ENCODE data around the gene ZER1. TPM values are rescaled to one million over a fixed set of nuclear protein-coding genes. Genes with fewer than 3 reads are reported as not detected.
"Not testable (repeated sequence)": the region's sequence is repeated elsewhere in the genome, so short reads cannot be mapped to it uniquely, and the experiment has no call there.

ZER1 gene
- total RNA-seq, 1 donor from 2014 or later = 45.5 TPM

GRCh38 chr9:128702949-128703615 is 68.6 kb downstream of the ZER1 start:
- Histone ChIP-seq H3K27ac (peak overlapping the region; percentile 83), H3K4me1 (peaks cover 12% of the 10 kb centered on the region), H3K27me3 (ENCODE audit: low read depth) (no peaks in the 10 kb centered on the region), H3K4me3 (peak overlapping the region; percentile 79), H3K36me3 (peaks cover 12% of the 10 kb centered on the region), H3K9me3 (no peaks in the 10 kb centered on the region)
- peak; percentile 61 for DNase-seq
- intact Hi-C loops (cut with DNase I) = no loop called here
- ATAC-seq = peak; percentile 51 to 54
- TF ChIP-seq, protein P1, sequence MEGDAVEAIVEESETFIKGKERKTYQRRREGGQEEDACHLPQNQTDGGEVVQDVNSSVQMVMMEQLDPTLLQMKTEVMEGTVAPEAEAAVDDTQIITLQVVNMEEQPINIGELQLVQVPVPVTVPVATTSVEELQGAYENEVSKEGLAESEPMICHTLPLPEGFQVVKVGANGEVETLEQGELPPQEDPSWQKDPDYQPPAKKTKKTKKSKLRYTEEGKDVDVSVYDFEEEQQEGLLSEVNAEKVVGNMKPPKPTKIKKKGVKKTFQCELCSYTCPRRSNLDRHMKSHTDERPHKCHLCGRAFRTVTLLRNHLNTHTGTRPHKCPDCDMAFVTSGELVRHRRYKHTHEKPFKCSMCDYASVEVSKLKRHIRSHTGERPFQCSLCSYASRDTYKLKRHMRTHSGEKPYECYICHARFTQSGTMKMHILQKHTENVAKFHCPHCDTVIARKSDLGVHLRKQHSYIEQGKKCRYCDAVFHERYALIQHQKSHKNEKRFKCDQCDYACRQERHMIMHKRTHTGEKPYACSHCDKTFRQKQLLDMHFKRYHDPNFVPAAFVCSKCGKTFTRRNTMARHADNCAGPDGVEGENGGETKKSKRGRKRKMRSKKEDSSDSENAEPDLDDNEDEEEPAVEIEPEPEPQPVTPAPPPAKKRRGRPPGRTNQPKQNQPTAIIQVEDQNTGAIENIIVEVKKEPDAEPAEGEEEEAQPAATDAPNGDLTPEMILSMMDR (IDR thresholded peaks at IDR 0.05) = no peak

GRCh38 chr9:128702445-128702948 is 69.2 kb downstream of the ZER1 start, which contains the start of gene PKN3:
TSS of gene PKN3 (plus strand) at chr9:128702503. CDS start at chr9:128702916, 413 bp downstream.
- peak; percentile 94 for ATAC-seq
- Histone ChIP-seq H3K27me3 (ENCODE audit: low read depth) (no peaks in the 10 kb centered on the region), H3K9me3 (no peaks in the 10 kb centered on the region), H3K27ac (peak within 1 kb of the TSS; percentile 83), H3K4me1 (peaks cover 12% of the 10 kb centered on the region), H3K36me3 (peaks cover 9% of the 10 kb centered on the region), H3K4me3 (peak within 1 kb of the TSS; percentile 79)
- TF ChIP-seq, protein P1 (IDR thresholded peaks at IDR 0.05) = peak; percentile 87
- peak; percentile 92 for DNase-seq
- intact Hi-C loops (cut with DNase I) = no loop called here

DNA sequence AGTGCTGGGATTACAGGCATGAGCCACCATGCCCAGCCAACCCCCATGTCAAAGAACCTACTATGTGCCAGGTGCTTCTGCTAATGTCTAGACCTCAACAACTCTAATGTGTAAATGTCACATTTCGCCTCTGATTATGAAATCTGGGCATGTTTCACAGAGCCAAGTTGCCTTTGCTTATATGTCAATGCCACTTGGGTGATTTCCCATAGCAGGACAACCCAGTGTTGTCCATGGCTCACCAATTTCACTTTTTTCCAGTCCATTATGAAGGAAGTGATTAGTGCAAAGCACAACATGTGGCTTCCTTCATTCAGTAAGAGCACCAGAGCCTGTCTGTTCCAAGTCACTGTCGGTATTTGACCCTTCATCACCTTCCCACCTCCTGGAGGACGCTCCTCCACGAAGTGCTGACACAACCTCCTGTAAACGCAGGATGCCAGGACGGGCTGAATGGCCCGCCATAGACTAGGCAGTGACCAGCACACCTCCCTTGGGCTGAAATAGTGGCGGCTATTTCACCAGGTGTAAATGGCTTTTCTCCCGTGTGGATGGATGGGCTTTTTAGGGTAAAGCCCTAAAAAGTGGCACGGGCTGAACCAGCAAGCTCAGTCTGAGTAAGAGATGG is 70.4 kb downstream of the ZER1 start:
- H3K4me3 ChIP-seq = no peak overlapping the region
- DNase-seq (peak; percentile 30), ATAC-seq (no peak)
- H3K27me3 ChIP-seq (ENCODE audit: low read depth) = no peaks in the 10 kb centered on the region
- H3K4me1 ChIP-seq = peaks cover 12% of the 10 kb centered on the region
- intact Hi-C loops (cut with DNase I) = no loop called here
- peaks cover 9% of the 10 kb centered on the region for H3K36me3 ChIP-seq
- TF ChIP-seq, protein P1 (IDR thresholded peaks at IDR 0.05) = no peak
- H3K9me3 ChIP-seq = no peaks in the 10 kb centered on the region
- no peak overlapping the region for H3K27ac ChIP-seq

DNA sequence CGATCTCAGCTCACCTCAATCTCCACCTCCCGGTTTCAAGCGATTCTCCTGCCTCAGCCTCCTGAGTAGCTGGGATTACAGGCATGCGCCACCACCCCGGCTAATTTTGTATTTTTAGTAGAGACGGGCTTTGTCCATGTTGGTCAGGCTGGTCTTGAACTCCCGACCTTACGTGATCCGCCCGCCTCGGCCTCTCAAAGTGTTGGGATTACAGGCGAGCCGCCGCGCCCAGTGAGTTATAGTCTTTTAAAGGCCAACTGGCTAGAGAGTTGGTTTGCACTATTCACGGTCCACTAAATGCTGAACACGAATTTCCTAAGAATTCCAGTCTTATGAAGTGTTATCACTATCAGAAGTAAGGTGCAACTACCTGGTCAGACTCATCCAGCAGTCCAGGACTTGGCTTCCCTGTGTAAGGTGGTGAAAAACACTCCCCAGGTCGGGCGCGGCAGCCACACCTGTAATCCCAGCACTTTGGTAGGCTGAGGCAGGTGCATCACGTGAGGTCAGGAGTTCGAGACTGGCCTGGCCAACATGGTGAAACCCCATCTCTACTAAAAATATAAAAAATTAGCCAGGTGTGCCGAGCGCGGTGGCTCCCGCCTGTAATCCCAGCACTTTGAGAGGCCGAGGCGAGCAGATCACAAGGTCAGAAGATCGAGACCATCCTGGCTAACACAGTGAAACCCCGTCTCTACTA is 72.5 kb downstream of the ZER1 start:
- DNase-seq = peak; percentile 32
- ATAC-seq; H3K27ac ChIP-seq; H3K4me3 ChIP-seq; H3K27me3 ChIP-seq (ENCODE audit: low read depth); intact Hi-C loops (cut with DNase I); H3K9me3 ChIP-seq: not testable (repeated sequence)
- Histone ChIP-seq H3K4me1 (peaks cover 12% of the 10 kb centered on the region), H3K36me3 (peaks cover 30% of the 10 kb centered on the region)

DNA sequence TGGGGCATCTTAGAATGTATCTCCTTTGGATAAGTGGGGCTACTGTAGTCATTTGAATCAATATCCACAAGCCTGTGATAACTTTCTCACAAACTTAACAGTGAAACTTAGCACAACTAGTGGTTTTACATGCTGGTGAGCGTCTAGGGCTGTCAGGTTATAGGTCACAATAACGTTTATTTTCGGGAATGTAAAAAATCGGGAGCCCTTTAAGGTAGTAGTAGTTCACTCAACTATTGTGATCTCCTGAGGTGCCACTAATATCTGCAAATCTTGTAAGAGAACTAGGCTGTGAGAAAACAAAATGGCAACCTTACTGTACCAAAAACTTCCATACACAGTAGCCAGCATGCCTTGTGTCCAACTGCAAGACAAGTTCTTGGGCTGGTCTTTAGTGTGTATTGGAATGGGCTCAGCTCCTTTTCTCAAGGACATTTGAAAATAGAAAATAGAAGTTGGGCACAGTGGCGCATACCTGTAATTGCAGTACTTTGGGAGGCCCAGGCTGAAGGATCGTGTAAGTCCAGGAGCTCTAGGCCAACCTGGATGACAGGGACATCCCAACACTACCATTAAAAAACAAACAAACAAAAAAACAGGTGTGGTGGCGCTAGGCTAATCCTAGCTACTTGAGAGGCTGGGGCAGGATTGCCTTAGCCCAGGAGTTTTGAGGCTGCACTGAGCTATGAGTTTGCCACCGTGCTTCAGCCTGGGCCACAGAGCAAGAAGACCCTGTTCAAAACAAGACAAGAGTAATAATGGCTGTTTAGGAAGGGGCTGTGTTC is 74.6 kb downstream of the ZER1 start:
- H3K4me3 ChIP-seq = no peak overlapping the region
- DNase-seq = peak; percentile 5
- H3K4me1 ChIP-seq = peaks cover 4% of the 10 kb centered on the region
- no peak for ATAC-seq
- peaks cover 51% of the 10 kb centered on the region for H3K36me3 ChIP-seq
- intact Hi-C loops (cut with DNase I) = no loop called here
- H3K27ac ChIP-seq = no peak overlapping the region
- H3K27me3 ChIP-seq (ENCODE audit: low read depth) = no peaks in the 10 kb centered on the region
- TF ChIP-seq, protein P1 (IDR thresholded peaks at IDR 0.05) = no peak
- H3K9me3 ChIP-seq = no peaks in the 10 kb centered on the region

Data from lower lobe of right lung (tissue), 2 donors.